Activated CD4-positive, alpha-beta T cell treated with anti-CD3 and anti-CD28 coated beads for 4 hours (primary cell): ENCODE results near the gene AJM1.
"Not testable (repeated sequence)": the region's sequence is repeated elsewhere in the genome, so short reads cannot be mapped to it uniquely, and the experiment has no call there.

Experiments used
- DNase-seq, 2 donors: peaks; one replicate each; pipeline ENCODE4 v3.0.0-alpha.2; 2020

The AJM1 gene

GRCh38 chr9:136842380-136842948, at the start of gene AJM1:
TSS of gene AJM1 (plus strand) at chr9:136842478. CDS start at chr9:136844415, 1,937 bp downstream.
- DNase-seq = peak; percentile 71 to 75

GRCh38 chr9:136793086-136793946, 49.0 kb upstream of the AJM1 start:
- DNase-seq = no peak

GRCh38 chr9:136794281-136794999, 47.8 kb upstream of the AJM1 start:
- no peak for DNase-seq

GRCh38 chr9:136795000-136795348, 47.3 kb upstream of the AJM1 start:
- no peak for DNase-seq

GRCh38 chr9:136796238-136796774, 46.0 kb upstream of the AJM1 start, which contains the start of gene CCDC183:
TSS of gene CCDC183 (plus strand) at chr9:136796338. CDS start at chr9:136796398, 60 bp downstream.
- no peak for DNase-seq

DNA sequence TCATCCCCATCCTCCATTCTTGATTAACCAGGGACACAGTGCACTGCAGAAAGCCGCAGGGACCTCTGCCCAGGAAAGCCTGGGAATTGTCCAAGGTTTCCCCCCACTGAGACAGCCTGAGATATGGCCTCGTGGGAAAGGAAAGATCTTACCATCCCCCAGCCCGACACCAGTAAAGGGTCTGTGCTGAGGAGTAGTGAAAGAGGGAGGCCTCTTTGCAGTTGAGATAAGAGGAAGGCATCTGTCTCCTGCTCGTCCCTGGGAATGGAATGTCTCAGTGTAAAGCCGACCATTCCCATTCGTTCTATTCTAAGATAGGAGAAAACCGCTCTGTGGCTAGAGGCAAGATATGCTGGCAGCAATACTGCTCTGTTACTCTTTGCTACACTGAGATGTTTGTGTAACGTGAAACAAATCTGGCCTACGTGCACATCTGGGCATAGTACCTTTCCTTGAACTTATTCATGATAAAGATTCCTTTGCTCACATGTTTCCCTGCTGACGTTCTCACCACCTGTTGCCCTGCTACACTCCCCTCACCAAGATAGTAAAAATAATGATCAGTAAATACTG, 45.4 kb upstream of the AJM1 start:
- not testable (repeated sequence) for DNase-seq

DNA sequence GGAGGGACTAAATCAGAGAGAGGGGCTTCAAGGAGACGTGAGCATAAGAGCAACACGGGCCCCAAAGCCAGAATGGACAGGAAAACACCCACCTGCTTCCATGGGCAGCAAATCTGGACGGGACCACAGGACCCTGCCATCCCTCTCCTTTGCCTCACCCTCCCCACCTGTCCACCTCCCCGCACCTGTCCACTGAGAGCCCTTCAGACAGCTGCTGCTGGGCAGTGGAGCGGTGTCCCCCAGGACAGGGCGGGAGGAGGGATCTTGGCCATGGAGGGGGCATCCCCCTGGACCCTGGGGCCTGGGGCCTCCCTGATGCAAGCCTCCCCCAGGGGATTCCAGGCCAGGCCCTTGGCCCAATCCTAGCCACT, 43.6 kb upstream of the AJM1 start:
- DNase-seq = no peak

- DNase-seq = no peak
These were observed 43.0 kb upstream of the AJM1 start for GRCh38 chr9:136799079-136799853.

DNA sequence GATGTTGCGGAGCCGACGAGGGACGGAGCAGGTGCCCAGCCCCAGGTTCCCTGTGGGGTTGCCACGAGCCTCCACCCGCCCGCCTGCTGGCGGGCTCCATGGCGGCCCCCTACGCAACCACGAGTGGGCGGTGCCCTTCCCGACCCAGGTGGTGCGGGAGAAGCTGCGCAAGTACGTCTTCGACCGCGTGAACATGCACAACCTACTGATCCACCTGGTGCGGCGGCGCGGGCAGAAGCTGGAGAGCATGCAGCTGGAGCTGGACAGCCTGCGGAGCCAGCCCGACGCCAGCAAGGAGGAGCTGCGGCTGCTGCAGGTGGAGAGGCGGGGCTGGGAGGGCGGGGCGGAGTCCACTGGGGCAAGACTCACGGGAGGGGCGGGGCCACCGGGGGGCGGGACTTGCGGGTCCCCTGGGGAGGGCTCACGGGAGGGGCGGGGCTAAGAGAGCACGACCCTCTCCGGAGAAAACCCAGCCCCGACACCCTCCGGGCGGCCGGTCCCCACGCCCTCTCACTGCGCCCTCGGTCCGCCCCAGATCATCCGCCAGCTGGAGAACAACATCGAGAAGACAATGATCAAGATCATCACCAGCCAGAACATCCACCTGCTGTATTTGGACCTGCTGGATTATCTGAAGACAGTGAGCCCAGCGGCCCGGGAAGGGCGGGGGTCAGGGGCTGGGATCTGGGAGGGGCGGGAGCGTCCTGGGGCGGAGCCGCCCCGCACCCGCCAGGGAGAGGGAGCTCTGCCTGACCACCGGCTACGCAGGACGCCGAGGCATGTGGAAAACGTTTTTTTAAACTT, 42.2 kb upstream of the AJM1 start:
- DNase-seq = peak; percentile 94

- no peak for DNase-seq
These were observed 40.0 kb upstream of the AJM1 start for GRCh38 chr9:136802321-136802720.

GRCh38 chr9:136803009-136803550, 39.2 kb upstream of the AJM1 start:
- DNase-seq = not testable (repeated sequence)

GRCh38 chr9:136803551-136804508, 38.4 kb upstream of the AJM1 start:
- DNase-seq = no peak

GRCh38 chr9:136804509-136805206, 37.6 kb upstream of the AJM1 start:
- no peak for DNase-seq

DNA sequence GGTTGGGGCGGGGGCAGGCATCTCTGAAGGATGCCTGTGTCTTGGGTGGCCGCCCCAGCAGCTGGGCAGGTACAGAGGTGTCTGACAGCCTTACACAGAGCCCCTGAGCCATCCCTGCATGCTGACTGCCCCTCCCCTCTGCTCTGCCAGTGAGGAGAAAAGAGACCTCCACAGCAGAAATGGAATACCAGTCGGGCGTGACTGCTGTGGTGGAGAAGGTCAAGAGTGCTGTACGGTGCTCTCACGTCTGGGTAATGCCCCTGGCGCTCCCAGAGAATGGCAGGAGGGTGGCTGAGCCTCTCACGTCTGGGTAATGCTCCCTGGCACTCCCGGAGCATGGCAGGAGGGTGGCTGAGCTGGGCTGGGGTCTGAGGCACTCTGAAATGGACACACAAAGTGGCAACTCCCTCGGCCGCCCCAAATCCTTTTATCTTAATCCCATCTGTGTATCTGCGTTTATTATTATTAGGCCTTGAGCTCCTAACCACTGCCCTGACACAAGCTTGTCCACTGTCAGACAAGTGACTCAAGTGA, 37.0 kb upstream of the AJM1 start:
- no peak for DNase-seq

DNA sequence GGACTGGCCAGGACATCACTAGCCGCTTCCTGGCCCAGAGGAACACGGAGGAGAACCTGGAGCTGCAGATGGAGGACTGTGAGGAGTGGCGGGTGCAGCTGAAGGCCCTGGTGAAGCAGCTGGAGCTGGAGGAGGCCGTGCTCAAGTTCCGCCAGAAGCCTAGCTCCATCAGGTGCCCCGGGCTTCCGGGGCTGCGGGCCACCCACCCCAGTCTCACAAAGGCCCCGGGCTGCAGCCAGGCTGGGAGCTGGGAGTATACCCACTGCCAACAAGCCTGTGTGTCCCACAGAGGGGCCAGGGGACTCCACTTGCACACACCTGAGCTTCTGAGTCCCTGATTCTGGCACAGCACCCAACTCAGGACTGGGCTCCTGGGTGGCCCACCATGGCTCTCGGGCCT, 36.2 kb upstream of the AJM1 start:
- DNase-seq = no peak

DNA sequence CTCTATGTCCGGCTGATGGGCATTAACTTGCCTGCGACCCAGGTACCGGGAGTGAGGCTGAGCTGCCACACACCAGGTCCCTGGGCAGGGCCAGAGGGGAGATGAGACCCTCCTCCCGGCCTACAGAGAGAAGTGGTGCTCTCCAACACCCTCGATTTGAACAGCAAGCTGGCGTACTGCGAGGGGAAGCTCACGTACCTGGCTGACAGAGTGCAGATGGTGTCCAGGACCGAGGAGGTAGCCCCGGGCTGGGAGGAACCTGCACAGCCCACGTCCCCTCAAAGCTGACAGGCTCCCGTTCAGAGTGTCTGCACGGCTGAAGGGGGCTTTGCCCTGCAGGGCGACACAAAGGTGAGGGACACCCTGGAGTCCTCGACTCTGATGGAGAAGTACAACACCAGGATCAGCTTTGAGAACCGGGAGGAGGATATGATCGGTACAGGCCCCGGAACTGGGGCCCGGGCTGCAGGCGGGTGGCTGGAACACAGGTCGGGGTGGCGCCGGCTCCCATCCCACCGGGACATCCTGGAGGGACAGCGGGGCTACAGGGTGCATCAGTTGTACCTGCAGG, 35.6 kb upstream of the AJM1 start:
- DNase-seq = no peak

DNA sequence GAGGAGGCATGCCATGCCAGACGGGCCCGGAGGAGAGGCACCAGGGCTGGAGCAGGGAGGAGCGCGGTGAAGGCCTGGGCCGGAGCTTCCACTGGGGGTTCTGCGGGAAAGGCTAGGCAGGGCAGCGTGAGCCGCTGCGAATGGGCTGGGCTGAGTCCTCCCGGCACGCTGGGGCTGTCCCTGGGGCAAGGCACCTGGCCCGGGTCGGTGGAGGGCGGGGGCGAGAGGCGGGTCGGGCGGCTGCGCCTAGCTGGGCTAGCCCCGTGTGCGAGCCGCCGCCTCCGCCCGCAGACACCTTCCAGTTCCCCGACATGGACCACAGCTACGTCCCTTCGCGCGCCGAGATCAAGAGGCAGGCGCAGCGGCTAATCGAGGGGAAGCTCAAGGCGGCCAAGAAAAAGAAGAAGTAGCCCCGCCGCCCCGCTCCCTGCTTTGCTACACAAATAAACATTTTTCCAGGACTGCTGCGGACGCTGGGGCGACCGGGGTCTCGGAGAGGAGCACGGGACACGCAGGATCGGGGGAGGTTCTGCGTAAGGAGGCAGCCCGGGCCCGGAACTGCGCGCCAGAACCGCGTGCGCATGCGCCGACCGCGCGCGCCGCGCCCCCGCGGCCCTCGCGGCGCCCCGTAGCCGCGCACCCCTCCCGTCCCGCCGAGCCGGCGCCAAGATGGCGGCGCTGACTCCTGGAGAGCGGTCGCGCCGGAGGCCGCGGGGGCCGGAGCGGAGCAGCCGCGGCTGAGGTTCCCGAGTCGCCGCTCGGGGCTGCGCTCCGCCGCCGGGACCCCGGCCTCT, 34.8 kb upstream of the AJM1 start, which contains the start of gene RABL6:
RABL6 (plus strand) TSS at position 668 of the 794 bp plus-strand sequence. CDS start 249 bp downstream, outside the sequence.
- DNase-seq = peak; percentile 74 to 81
